RWPE2 (cell line): ENCODE results near the gene KCNA2.

Experiments used
- ATAC-seq: fragments of 200-7000 bp; cut with Tn5 transposase; 3 replicates; pipeline ENCODE4 v1.9.1; 2021; ENCODE audit warnings: low read depth
- DNase-seq: peaks from one replicate; pipeline ENCODE4 v3.0.0-alpha.2; 2020; ENCODE audit warnings: low spot score
- H3K27ac ChIP-seq: fragments of 450-650 bp; 2 replicates; pipeline ENCODE4 v1.5.1; 2017; ENCODE audit warnings: mild to moderate bottlenecking; ENCODE audit not compliant: poor library complexity, severe bottlenecking
- H3K27me3 ChIP-seq: fragments of 250-450 bp; sonication (Bioruptor Pico); 2 replicates; pipeline ENCODE4 v1.5.1; 2021; ENCODE audit warnings: mild to moderate bottlenecking, moderate library complexity; ENCODE audit not compliant: insufficient read depth, poor library complexity, severe bottlenecking
- H3K36me3 ChIP-seq: fragments of 250-450 bp; sonication (Bioruptor Pico); 2 replicates; pipeline ENCODE4 v1.5.1; 2020; ENCODE audit warnings: low read depth, mild to moderate bottlenecking, moderate library complexity
- H3K4me1 ChIP-seq: fragments of 250-450 bp; sonication (Bioruptor Pico); 2 replicates; pipeline ENCODE4 v1.5.1; 2021; ENCODE audit warnings: mild to moderate bottlenecking, moderate library complexity; ENCODE audit not compliant: insufficient read depth, poor library complexity, severe bottlenecking
- H3K4me3 ChIP-seq: fragments of 250-450 bp; sonication (Bioruptor Pico); 2 replicates; pipeline ENCODE4 v1.5.1; 2021; ENCODE audit warnings: mild to moderate bottlenecking, moderate library complexity; ENCODE audit not compliant: severe bottlenecking
- H3K9me3 ChIP-seq: fragments of 250-450 bp; sonication (Bioruptor Pico); 2 replicates; pipeline ENCODE4 v1.5.1; 2021; ENCODE audit warnings: mild to moderate bottlenecking, moderate library complexity; ENCODE audit not compliant: severe bottlenecking
- TF ChIP-seq, protein P1 (sequence below): fragments of 450-650 bp; IDR thresholded peaks from one replicate; pipeline ENCODE4 v1.5.1; 2017; ENCODE audit warnings: mild to moderate bottlenecking, moderate library complexity; ENCODE audit not compliant: poor library complexity, severe bottlenecking

Gene KCNA2

DNA sequence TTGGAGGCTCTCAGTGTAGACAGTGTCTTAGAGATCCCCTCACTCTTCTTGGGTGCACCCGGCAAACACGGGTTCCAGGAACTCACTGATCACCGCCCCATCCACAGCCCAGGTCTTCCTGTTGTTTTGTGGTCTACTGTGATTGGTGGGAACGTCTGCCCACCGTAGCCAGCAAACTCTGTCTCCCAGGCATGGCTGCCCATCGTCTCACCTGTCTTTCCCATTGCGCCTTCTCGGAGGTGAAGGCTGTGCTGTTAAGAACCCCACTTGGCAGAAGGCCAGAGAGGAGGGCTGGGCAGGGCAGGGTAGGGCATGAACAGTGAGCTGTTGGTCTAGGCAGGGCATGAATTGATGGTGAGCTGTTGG, 14.1 kb upstream of the KCNA2 start:
- Histone ChIP-seq H3K4me3 (no peak overlapping the region), H3K36me3 (no peaks in the 10 kb centered on the region), H3K9me3 (no peaks in the 10 kb centered on the region), H3K27me3 (peaks cover 30% of the 10 kb centered on the region), H3K4me1 (no peaks in the 10 kb centered on the region), H3K27ac (no peak overlapping the region)
- no peak for DNase-seq
- no peak for ATAC-seq
- TF ChIP-seq, protein P1, sequence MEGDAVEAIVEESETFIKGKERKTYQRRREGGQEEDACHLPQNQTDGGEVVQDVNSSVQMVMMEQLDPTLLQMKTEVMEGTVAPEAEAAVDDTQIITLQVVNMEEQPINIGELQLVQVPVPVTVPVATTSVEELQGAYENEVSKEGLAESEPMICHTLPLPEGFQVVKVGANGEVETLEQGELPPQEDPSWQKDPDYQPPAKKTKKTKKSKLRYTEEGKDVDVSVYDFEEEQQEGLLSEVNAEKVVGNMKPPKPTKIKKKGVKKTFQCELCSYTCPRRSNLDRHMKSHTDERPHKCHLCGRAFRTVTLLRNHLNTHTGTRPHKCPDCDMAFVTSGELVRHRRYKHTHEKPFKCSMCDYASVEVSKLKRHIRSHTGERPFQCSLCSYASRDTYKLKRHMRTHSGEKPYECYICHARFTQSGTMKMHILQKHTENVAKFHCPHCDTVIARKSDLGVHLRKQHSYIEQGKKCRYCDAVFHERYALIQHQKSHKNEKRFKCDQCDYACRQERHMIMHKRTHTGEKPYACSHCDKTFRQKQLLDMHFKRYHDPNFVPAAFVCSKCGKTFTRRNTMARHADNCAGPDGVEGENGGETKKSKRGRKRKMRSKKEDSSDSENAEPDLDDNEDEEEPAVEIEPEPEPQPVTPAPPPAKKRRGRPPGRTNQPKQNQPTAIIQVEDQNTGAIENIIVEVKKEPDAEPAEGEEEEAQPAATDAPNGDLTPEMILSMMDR: no peak

- Histone ChIP-seq H3K27me3 (peaks cover 30% of the 10 kb centered on the region), H3K36me3 (no peaks in the 10 kb centered on the region), H3K9me3 (no peaks in the 10 kb centered on the region), H3K4me3 (no peak overlapping the region), H3K27ac (no peak overlapping the region), H3K4me1 (no peaks in the 10 kb centered on the region)
- TF ChIP-seq, protein P1: peak; percentile 88
- DNase-seq (no peak), ATAC-seq (peak; percentile 78)
These were observed 13.5 kb upstream of the KCNA2 start for GRCh38 chr1:110619412-110620249.

GRCh38 chr1:110618668-110619067, 12.5 kb upstream of the KCNA2 start:
- no peak for DNase-seq
- no peak for ATAC-seq
- Histone ChIP-seq H3K36me3 (no peaks in the 10 kb centered on the region), H3K4me1 (no peaks in the 10 kb centered on the region), H3K4me3 (no peak overlapping the region), H3K9me3 (no peaks in the 10 kb centered on the region), H3K27ac (no peak overlapping the region), H3K27me3 (peaks cover 30% of the 10 kb centered on the region)
- TF ChIP-seq, protein P1: no peak

DNA sequence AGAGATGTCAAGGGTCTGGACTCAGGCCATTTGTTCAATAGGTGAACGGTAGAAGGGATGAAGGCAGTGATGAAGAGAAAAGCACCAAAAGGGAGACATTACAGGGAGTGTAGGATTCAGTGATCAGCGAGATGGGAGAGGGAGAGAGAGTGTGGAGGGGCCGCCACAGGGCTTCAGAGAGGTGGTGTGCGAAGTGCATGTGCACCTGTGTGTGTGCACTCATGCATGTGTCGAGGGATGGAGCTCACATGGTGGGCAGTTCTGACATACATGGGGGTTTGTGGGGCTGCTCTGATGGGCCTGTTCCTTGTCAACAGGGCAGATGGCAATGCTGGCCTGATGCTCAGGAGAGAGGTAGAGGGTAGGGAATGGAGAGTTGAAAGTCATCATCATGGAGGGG, 11.4 kb upstream of the KCNA2 start:
- no peaks in the 10 kb centered on the region for H3K9me3 ChIP-seq
- H3K27me3 ChIP-seq: peaks cover 23% of the 10 kb centered on the region
- H3K27ac ChIP-seq: no peak overlapping the region
- H3K4me1 ChIP-seq: no peaks in the 10 kb centered on the region
- no peak for DNase-seq
- H3K4me3 ChIP-seq: no peak overlapping the region
- no peaks in the 10 kb centered on the region for H3K36me3 ChIP-seq
- TF ChIP-seq, protein P1: no peak
- no peak for ATAC-seq

GRCh38 chr1:110617116-110617515, 11.0 kb upstream of the KCNA2 start:
- DNase-seq: no peak
- H3K27ac ChIP-seq: no peak overlapping the region
- H3K4me3 ChIP-seq: no peak overlapping the region
- no peaks in the 10 kb centered on the region for H3K9me3 ChIP-seq
- H3K36me3 ChIP-seq: no peaks in the 10 kb centered on the region
- H3K27me3 ChIP-seq: peaks cover 27% of the 10 kb centered on the region
- ATAC-seq: no peak
- H3K4me1 ChIP-seq: no peaks in the 10 kb centered on the region
- TF ChIP-seq, protein P1: no peak
